ENCODE measurements around the gene OPCML.

Gene OPCML

DNA sequence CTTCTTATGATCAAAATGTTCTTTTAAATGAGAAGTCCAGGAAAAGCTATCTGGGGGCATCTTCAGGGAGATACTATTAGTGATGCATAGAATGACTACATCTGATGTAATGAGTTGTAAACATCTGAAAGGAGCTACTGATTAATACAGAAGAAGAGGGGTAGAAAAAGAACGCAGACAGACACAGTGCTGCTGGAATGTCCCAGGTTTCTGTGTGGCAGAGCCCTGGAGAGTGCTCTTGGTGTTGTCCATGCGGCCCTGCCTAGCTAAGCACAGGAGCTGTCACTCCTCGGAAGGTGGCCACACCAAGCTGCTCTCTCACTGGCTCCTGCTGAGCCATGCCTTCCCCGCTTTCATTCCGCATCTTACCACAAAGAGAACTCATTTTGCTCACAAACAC, 768.8 kb downstream of the OPCML start:
- TF ChIP-seq, protein P1, sequence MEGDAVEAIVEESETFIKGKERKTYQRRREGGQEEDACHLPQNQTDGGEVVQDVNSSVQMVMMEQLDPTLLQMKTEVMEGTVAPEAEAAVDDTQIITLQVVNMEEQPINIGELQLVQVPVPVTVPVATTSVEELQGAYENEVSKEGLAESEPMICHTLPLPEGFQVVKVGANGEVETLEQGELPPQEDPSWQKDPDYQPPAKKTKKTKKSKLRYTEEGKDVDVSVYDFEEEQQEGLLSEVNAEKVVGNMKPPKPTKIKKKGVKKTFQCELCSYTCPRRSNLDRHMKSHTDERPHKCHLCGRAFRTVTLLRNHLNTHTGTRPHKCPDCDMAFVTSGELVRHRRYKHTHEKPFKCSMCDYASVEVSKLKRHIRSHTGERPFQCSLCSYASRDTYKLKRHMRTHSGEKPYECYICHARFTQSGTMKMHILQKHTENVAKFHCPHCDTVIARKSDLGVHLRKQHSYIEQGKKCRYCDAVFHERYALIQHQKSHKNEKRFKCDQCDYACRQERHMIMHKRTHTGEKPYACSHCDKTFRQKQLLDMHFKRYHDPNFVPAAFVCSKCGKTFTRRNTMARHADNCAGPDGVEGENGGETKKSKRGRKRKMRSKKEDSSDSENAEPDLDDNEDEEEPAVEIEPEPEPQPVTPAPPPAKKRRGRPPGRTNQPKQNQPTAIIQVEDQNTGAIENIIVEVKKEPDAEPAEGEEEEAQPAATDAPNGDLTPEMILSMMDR (IDR thresholded peaks at IDR 0.05), result no peak

DNA sequence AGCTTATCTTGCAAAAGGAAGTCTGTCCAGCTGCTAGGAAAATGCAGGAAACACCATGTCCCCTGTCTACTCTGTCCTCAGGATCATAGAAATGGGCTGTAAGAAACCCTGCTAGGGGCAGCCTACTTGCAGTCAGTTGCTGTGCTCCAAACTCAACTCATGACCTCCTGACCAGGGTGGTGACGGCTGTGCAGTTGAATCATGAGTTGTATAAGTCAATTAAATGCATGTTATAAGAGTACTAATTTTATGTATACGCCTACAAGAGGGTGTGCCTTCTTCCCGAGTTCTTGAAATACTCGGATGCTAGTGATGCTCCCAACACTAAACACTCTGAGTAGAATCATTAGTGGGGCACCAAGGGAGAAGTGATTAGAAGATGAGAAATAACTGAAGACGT, 776.4 kb downstream of the OPCML start:
- TF ChIP-seq, protein P1 (IDR thresholded peaks at IDR 0.05), result no peak

DNA sequence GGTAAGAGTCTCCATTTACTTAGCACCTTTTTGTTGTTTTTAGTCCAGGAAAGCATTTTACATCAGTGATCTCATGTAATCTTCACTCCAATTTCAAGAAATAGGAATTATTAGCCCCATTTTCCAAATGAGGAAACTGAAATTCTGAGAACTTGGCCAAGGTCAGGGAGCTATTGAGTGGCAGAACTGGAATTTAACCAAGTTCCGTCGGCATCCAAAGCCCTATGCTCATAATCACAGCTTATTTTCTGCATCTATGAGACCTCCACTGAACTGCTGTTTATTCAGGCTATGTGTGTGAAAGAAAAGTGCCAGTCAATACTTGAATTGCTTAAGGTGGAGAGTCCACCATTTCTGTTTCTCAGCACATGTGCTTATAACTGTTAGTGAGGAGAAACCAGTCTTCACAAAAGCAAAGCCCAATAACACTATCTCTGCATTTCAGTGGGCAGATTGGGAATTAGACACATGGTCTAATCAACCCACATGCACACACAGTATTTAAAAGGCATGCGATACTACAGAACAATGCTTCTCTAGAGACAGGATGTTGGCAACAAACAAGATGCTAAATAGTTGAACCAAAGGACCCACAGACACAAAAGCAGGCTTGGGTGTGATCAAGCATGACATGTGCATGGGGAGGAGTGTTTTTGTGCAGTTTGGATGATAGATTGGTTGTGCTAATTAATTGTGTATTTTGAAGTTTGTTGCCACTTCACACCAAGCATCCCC, 780.6 kb downstream of the OPCML start:
- TF ChIP-seq, protein P1 (IDR thresholded peaks at IDR 0.05), result no peak

DNA sequence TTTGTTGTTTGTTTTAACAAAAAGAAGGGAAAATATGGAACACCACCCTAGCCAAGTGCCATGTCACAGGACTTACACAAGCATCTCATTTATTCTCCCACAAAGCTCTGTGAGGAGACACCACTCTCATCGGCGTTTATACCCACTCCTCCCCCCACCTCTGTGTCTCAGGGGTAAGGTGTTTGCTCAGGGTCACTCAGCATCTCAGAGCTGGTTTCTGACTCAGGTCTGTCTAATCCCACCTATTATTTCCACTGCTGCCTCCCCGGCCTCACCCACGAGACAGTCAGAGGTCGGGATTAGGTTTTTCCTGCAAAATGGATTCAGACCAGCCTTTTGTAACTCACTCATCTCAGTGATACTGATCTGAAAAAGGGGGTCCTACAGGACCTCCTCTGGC, 786.0 kb downstream of the OPCML start:
- TF ChIP-seq, protein P1 (IDR thresholded peaks at IDR 0.05), result no peak

DNA sequence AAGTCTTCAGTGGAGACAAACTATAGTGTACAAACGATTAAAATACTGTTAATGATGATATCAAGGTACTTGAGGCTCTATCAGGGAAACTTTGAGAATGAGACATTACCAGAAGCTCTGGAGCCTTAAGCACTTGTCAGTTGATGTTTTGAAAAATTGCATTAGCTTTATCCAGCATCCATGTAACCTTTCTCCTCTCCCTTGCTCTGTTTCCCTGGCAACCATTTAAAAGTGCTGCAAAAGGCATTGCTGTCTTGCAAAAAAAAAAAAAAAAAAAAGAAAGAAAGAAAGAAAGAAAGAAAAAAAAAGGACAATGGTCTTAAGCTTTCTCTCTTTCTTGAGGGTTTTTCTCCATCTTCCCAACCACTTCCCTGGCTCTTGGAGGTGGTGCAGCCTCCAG, 787.0 kb downstream of the OPCML start:
- TF ChIP-seq, protein P1 (IDR thresholded peaks at IDR 0.05), result no peak

DNA sequence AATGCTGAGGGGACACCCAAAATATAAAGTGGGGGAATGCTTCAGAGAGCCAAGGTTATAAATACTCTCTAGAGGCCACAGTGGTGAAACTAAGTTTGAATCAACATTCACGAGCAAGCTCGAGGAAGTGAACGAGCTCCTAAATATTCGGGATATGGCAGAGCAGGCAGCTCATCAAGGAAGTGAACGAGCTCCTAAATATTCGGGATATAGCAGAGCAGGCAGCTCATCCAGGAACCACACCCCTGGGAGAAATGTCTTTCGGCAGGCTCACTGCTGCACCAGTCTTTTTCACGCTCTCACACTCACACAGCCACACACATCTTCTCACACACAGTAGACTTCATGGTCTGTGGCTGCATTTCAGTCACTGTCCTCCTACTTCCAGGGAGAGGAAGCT, 787.5 kb downstream of the OPCML start:
- TF ChIP-seq, protein P1 (IDR thresholded peaks at IDR 0.05), result no peak

DNA sequence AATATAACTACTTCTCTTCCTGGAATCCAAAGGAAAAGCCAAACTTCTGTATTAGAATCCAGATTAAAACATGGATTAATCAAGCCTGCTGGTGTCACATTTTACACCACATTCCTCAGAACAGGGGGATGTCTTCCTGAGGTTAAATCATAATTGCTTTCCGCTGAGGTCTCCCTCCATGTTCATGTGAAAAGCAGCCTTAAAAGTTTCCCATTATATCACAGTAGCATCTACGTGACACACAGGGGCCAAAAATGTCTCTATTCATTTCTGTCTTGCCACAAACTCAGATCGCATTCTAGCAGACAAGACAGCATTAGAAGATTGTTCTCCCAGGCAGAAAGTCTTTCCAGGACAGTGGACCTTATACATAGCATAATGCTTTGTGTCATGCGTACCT, 788.7 kb downstream of the OPCML start:
- TF ChIP-seq, protein P1 (IDR thresholded peaks at IDR 0.05), result no peak

DNA sequence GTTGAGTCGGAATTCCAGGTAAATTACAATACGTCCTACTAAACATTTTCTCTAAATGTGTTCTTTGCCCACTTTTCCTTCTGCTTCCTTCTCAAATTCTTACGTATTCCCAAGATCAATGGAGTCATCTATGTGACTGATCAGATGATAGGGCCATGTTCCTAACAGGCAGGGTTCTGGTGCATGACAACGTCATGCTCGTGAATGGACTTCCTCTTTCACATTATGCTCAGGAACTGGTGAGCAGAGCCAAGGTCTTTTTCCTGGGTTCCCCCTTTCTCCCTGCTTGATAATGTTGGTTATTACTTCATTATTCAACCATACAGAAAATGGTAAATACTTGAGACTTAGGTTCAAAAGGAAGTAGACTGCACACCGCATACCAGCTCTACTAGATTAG, 789.4 kb downstream of the OPCML start:
- TF ChIP-seq, protein P1 (IDR thresholded peaks at IDR 0.05), result no peak
